ENCODE data around the gene PPP1R26.

PPP1R26 gene

DNA sequence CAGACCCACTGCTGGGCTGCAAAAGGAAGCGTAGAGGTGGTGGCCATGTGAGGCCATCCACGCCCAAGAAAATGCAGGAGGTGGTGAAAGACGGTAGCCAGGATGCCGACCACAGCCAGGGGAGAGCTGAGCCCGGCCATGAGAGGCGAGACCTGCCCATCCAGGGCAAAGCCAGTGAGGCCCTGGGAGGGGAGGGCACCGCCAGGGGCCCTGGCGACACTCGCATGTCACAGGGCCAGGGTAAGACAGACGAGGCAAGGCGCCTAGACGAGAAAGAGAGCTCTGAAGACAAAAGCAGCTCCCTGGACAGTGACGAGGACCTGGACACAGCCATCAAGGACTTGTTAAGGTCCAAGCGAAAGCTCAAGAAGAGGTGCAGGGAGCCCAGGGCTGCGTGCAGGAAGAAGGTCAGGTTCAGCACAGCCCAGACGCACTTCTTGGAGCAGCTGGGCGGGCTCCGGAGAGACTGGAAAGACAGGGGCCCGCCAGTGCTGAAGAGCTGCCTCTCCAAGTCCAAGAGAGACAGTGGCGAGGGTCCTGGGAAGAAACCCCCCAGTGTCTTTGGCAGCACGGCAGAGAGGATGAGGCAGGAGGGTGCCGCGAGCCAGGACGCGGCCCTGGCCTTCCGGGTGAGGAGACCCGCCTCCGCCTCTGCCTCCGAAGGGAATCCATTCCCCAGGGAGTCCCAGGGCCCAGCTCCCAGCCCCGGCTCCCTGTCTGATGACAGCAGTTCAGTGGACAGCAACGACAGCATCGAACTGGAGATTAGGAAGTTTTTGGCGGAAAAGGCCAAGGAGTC is 6.9 kb downstream of the PPP1R26 start:
- H3K4me3 ChIP-seq (ENCODE audit: low read depth, low read length): no peak overlapping the region
- TF ChIP-seq, protein P1, sequence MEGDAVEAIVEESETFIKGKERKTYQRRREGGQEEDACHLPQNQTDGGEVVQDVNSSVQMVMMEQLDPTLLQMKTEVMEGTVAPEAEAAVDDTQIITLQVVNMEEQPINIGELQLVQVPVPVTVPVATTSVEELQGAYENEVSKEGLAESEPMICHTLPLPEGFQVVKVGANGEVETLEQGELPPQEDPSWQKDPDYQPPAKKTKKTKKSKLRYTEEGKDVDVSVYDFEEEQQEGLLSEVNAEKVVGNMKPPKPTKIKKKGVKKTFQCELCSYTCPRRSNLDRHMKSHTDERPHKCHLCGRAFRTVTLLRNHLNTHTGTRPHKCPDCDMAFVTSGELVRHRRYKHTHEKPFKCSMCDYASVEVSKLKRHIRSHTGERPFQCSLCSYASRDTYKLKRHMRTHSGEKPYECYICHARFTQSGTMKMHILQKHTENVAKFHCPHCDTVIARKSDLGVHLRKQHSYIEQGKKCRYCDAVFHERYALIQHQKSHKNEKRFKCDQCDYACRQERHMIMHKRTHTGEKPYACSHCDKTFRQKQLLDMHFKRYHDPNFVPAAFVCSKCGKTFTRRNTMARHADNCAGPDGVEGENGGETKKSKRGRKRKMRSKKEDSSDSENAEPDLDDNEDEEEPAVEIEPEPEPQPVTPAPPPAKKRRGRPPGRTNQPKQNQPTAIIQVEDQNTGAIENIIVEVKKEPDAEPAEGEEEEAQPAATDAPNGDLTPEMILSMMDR (IDR thresholded peaks at IDR 0.05; ENCODE audit: control insufficient read depth, extremely low read depth, insufficient read depth): no peak
- no peak for DNase-seq (ENCODE audit: low read depth)

- H3K4me3 ChIP-seq (ENCODE audit: low read depth, low read length): no peak overlapping the region
- DNase-seq (ENCODE audit: low read depth): no peak
- TF ChIP-seq, protein P1 (IDR thresholded peaks at IDR 0.05; ENCODE audit: control insufficient read depth, extremely low read depth, insufficient read depth): no peak
Observed at GRCh38 chr9:135487281-135488012, 7.9 kb downstream of the PPP1R26 start.

DNA sequence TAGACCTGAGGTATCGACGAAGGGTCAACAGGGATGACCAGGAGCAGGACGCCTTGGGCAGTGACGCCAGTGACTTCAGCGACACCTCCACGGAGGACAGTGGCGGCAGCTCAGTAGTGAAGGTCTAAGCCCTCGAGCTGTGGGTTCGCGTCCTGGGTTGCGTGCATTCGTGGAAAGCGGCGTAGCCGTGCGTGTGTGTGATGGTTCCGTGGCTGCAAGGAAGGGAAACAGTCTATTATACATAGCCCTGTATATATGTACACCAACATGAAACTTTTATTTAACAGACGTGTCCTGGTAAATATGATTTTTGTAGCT is 8.4 kb downstream of the PPP1R26 start:
- no peak overlapping the region for H3K4me3 ChIP-seq (ENCODE audit: low read depth, low read length)
- DNase-seq (ENCODE audit: low read depth): no peak
- TF ChIP-seq, protein P1 (IDR thresholded peaks at IDR 0.05; ENCODE audit: control insufficient read depth, extremely low read depth, insufficient read depth): no peak

- DNase-seq (ENCODE audit: low read depth): no peak
- TF ChIP-seq, protein P1 (IDR thresholded peaks at IDR 0.05; ENCODE audit: control insufficient read depth, extremely low read depth, insufficient read depth): no peak
- H3K4me3 ChIP-seq (ENCODE audit: low read depth, low read length): no peak overlapping the region
Observed at GRCh38 chr9:135488527-135488926, 8.9 kb downstream of the PPP1R26 start.

DNA sequence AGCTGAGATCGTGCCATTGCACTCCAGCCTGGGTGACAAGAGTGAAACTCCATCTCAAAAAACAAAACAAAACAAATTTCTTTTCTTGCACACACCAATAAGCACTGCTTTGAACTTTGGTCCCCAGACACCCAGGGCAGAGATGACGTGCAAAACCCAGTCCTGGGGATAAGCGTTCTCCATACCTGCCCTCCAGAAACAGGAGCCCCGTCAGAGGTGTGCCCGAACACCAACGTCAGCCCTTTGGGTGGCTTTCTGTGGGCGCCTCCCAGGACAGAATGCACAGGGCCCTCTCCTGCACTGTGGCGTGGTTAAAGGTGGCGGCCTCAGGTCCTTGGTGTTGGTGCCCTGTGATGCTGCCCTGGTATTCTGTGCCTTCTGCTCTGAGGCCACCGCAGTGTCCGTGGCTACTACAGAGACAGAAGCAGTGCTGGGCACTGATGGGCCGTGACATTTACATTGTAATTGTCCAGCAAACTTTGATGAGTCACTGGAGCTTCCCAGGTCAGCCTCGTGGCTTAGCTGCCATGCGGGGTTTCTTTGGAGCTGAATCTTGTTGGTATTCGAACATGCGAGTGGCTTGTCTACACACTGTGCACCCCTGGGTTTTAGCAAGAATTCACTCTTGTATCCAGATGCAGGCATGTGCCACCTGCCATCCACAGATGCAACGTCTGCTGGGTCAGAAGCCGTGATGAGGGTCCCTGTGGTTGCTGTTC is 9.8 kb downstream of the PPP1R26 start:
- no peak for DNase-seq (ENCODE audit: low read depth)
- TF ChIP-seq, protein P1 (IDR thresholded peaks at IDR 0.05; ENCODE audit: control insufficient read depth, extremely low read depth, insufficient read depth): no peak
- no peak overlapping the region for H3K4me3 ChIP-seq (ENCODE audit: low read depth, low read length)

- TF ChIP-seq, protein P1 (IDR thresholded peaks at IDR 0.05; ENCODE audit: control insufficient read depth, extremely low read depth, insufficient read depth): no peak
- DNase-seq (ENCODE audit: low read depth): no peak
- H3K4me3 ChIP-seq (ENCODE audit: low read depth, low read length): no peak overlapping the region
Observed at GRCh38 chr9:135490166-135490870, 10.7 kb downstream of the PPP1R26 start.

All from LNCaP clone FGC (cell line).